HepG2 (cell line): ENCODE data around the gene GSTP1. TPM values are rescaled to one million over a fixed set of nuclear protein-coding genes. Genes with fewer than 3 reads are reported as not detected.
A peak's percentile ranks its signal among the peaks of the same experiment; 100 is the strongest.

Experiments used
- AFF4 ChIP-seq: sonication (generic); formaldehyde crosslinking; IDR thresholded peaks from 2 replicates; pipeline ENCODE4 v1.4.0; 2020; ENCODE audit warnings: missing genetic modification reagents
- HIVEP1 ChIP-seq: sonication (generic); formaldehyde crosslinking; IDR thresholded peaks from 2 replicates; pipeline ENCODE4 v1.4.0; 2020; ENCODE audit warnings: mild to moderate bottlenecking, missing genetic modification reagents
- JUNB ChIP-seq: sonication (generic); formaldehyde crosslinking; IDR thresholded peaks from 2 replicates; pipeline ENCODE4 v1.8.0; 2022; ENCODE audit warnings: missing genetic modification reagents, mild to moderate bottlenecking, borderline replicate concordance
- MTA1 ChIP-seq: sonication (generic); formaldehyde crosslinking; IDR thresholded peaks from 2 replicates; pipeline ENCODE4 v1.4.0; 2020; ENCODE audit warnings: missing genetic modification reagents, mild to moderate bottlenecking, borderline replicate concordance
- PRPF4 ChIP-seq: fragments of 200-400 bp; formaldehyde crosslinking; IDR thresholded peaks from 2 replicates; pipeline ENCODE4 v1.6.1; 2016; ENCODE audit warnings: low read length, low read depth; ENCODE audit not compliant: poor library complexity, severe bottlenecking
- SALL1 ChIP-seq: sonication (generic); formaldehyde crosslinking; IDR thresholded peaks from 2 replicates; pipeline ENCODE4 v1.8.0; 2022; ENCODE audit warnings: mild to moderate bottlenecking, missing genetic modification reagents
- TRAFD1 ChIP-seq: sonication (generic); formaldehyde crosslinking; IDR thresholded peaks from 2 replicates; pipeline ENCODE4 v1.5.1; 2020; ENCODE audit warnings: missing genetic modification reagents, mild to moderate bottlenecking, borderline replicate concordance
- ZBTB38 ChIP-seq: sonication (generic); formaldehyde crosslinking; IDR thresholded peaks from 2 replicates; pipeline ENCODE4 v1.5.1; 2020; ENCODE audit warnings: mild to moderate bottlenecking, missing genetic modification reagents
- ZBTB7A ChIP-seq: sonication (generic); formaldehyde crosslinking; IDR thresholded peaks from 2 replicates; pipeline ENCODE4 v1.8.0; 2022; ENCODE audit warnings: mild to moderate bottlenecking, missing genetic modification reagents
- ZFP37 ChIP-seq: sonication (generic); formaldehyde crosslinking; IDR thresholded peaks from 2 replicates; pipeline ENCODE4 v1.4.0; 2020; ENCODE audit warnings: missing genetic modification reagents, borderline replicate concordance
- ZNF619 ChIP-seq: sonication (generic); formaldehyde crosslinking; IDR thresholded peaks from 2 replicates; pipeline ENCODE4 v1.4.0; 2020; ENCODE audit warnings: mild to moderate bottlenecking, missing genetic modification reagents
- ZNF746 ChIP-seq: sonication (generic); formaldehyde crosslinking; IDR thresholded peaks from 2 replicates; pipeline ENCODE4 v1.8.0; 2022; ENCODE audit warnings: mild to moderate bottlenecking, missing genetic modification reagents
- ZSCAN9 ChIP-seq: IDR thresholded peaks from 2 replicates; pipeline ENCODE4 v1.6.1; 2016; ENCODE audit warnings: borderline replicate concordance
- polyA plus RNA-seq, 8 experiments: library from polyadenylated mRNA; depleted of rRNA in 3 of 8; stranded (reverse) in 7 of 8; unstranded in 1 of 8; fragments of >200 nt; fragmentation: Illumina TruSeq in 4 of 8; extraction: Trizol in 4 of 8; gene quantifications; 2 replicates each; pipeline versions ENCODE4 v1.2.1 to v1.2.3, GENCODE V29; 2011 to 2016; ENCODE audit warnings: low read depth in 4 of 8, missing spikeins in 1 of 8, mixed read lengths in 1 of 8; ENCODE audit not compliant: insufficient read depth in 1 of 8
- total RNA-seq, 5 experiments: library from RNA; depleted of rRNA; stranded (reverse); fragments of >200 nt; fragmentation: Illumina TruSeq; extraction: Trizol; gene quantifications; 2 replicates each; pipeline ENCODE4 v1.2.3, GENCODE V29; 2016; ENCODE audit warnings: low read depth in 1 of 5
- TF ChIP-seq, protein P1 (sequence below): sonication (generic); formaldehyde crosslinking; IDR thresholded peaks from 2 replicates; pipeline ENCODE4 v1.9.0; 2022; ENCODE audit warnings: low read depth, missing genetic modification reagents
- TF ChIP-seq, protein P2 (sequence below): sonication (generic); formaldehyde crosslinking; IDR thresholded peaks from 2 replicates; pipeline ENCODE4 v1.4.0; 2020; ENCODE audit warnings: missing genetic modification reagents
- TF ChIP-seq, protein P3 (sequence below): sonication (generic); formaldehyde crosslinking; IDR thresholded peaks from 2 replicates; pipeline ENCODE4 v1.5.1; 2020; ENCODE audit warnings: mild to moderate bottlenecking, missing genetic modification reagents, borderline replicate concordance

Gene GSTP1
- total and polyA plus RNA-seq, 2 of the 13 experiments (the other 11 are each of a cell fraction or from before 2014, with no cell fraction given), result not detected

DNA sequence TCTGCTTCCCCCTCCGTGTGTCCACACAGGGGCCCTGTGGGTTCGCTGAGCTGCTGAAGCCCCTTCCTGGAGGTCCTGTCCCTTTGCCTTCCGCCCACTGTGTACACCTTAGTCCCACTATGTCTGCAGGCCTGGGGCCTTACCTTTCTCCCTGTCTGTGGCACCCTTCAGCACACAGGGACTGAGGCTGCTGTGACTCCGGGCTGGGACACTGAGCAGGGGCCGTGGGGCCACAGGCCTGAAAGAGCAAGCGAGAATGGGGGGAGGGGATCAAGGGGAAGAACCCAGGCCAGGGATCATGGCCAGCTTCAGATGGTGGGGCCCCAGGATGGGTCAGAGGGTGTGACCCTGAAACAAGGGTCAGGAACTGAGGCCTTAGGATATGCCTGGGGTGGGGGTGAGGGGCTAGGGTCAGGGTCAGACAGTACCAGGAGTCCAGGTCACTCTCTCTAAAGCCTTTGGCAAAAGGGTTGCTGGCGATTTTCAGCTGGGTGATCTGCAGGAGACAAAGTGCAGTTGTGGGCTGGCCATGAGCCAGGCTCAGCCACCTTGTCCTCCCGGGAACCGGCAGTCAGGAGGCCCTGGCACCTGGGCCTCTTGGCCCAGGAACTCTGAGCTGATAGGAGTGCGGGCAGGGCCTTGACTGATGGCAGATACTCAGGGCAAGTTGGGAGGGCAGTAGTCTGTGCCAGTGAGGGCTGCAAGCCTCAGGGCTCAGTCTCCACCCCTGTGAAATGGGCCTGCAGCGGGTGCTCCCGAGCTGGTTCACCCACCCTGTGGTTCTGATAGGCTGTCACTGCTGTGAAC, 48.8 kb downstream of the GSTP1 start (continued):
- TF ChIP-seq AFF4 (no peak), JUNB (CRISPR knock-in tag) (no peak), ZBTB7A (CRISPR knock-in tag) (peak; percentile 91; the same call in 1 of the 2 replicates), ZNF619 (CRISPR knock-in tag) (no peak; the same call in 1 of the 2 replicates), ZSCAN9 (CRISPR knock-in tag) (0 out of 2 replicates have a peak, but pooled peaks have one; percentile 26), ZBTB38 (CRISPR knock-in tag) (no peak), HIVEP1 (CRISPR knock-in tag) (no peak), TRAFD1 (no peak), MTA1 (CRISPR knock-in tag) (peak; percentile 97), SALL1 (CRISPR knock-in tag) (peak; percentile 71), ZFP37 (CRISPR knock-in tag) (no peak), PRPF4 (no peak), ZNF746 (CRISPR knock-in tag) (peak; percentile 68; the same call in 1 of the 2 replicates)
- TF ChIP-seq, protein P1, sequence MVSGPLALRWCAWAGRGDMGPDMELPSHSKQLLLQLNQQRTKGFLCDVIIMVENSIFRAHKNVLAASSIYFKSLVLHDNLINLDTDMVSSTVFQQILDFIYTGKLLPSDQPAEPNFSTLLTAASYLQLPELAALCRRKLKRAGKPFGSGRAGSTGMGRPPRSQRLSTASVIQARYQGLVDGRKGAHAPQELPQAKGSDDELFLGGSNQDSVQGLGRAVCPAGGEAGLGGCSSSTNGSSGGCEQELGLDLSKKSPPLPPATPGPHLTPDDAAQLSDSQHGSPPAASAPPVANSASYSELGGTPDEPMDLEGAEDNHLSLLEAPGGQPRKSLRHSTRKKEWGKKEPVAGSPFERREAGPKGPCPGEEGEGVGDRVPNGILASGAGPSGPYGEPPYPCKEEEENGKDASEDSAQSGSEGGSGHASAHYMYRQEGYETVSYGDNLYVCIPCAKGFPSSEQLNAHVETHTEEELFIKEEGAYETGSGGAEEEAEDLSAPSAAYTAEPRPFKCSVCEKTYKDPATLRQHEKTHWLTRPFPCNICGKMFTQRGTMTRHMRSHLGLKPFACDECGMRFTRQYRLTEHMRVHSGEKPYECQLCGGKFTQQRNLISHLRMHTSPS (CRISPR knock-in tag), result peak; percentile 94
- TF ChIP-seq, protein P2, sequence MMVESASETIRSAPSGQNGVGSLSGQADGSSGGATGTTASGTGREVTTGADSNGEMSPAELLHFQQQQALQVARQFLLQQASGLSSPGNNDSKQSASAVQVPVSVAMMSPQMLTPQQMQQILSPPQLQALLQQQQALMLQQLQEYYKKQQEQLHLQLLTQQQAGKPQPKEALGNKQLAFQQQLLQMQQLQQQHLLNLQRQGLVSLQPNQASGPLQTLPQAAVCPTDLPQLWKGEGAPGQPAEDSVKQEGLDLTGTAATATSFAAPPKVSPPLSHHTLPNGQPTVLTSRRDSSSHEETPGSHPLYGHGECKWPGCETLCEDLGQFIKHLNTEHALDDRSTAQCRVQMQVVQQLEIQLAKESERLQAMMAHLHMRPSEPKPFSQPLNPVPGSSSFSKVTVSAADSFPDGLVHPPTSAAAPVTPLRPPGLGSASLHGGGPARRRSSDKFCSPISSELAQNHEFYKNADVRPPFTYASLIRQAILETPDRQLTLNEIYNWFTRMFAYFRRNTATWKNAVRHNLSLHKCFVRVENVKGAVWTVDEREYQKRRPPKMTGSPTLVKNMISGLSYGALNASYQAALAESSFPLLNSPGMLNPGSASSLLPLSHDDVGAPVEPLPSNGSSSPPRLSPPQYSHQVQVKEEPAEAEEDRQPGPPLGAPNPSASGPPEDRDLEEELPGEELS, result peak; percentile 47; the same call in 1 of the 2 replicates
- TF ChIP-seq, protein P3, sequence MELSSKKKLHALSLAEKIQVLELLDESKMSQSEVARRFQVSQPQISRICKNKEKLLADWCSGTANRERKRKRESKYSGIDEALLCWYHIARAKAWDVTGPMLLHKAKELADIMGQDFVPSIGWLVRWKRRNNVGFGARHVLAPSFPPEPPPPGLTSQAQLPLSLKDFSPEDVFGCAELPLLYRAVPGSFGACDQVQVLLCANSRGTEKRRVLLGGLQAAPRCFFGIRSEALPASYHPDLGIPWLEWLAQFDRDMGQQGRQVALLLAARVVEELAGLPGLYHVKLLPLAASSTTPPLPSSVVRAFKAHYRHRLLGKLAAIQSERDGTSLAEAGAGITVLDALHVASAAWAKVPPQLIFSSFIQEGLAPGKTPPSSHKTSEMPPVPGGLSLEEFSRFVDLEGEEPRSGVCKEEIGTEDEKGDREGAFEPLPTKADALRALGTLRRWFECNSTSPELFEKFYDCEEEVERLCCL (CRISPR knock-in tag), result no peak
